H1 (cell line): ENCODE results near the gene ZNF674. TPM values are rescaled to one million over a fixed set of nuclear protein-coding genes. Genes with fewer than 3 reads are reported as not detected.

ENCODE experiments used
- CTCF ChIA-PET: fragments of 300-600 bp; sonication (Branson Sonifier 250); formaldehyde crosslinking; loops from one replicate; lab custom pipeline; 2021; ENCODE audit not compliant: partially characterized antibody; lab: Charles Lee
- POLR2A ChIA-PET: fragments of 300-600 bp; sonication (Branson Sonifier 250); formaldehyde crosslinking; loops from one replicate; lab custom pipeline; 2021; ENCODE audit warnings: inconsistent platforms; ENCODE audit not compliant: partially characterized antibody; lab: Charles Lee
- DNase-seq, 2 experiments: peaks; one replicate each; pipeline versions ENCODE4 v3.0.0 to v3.0.0-alpha.2; 2010 to 2022; ENCODE audit warnings: low spot score in 2 of 2, low read depth in 1 of 2, mixed read lengths in 1 of 2
- FAIRE-seq: peaks from 2 replicates; lab custom pipeline; 2011; peaks lifted over from hg19 to GRCh38; lab: Jason Lieb, UNC
- H2AFZ ChIP-seq: 2 replicates; pipeline ENCODE4 v1.8.1; 2012; ENCODE audit warnings: low read length, inconsistent platforms
- H2AK5ac ChIP-seq: 2 replicates; pipeline ENCODE4 v1.6.1; 2013; ENCODE audit warnings: low read depth, low read length
- H2BK120ac ChIP-seq: replicated peaks from 2 replicates; pipeline ENCODE3; 2013; ENCODE audit warnings: low read depth, low read length, inconsistent platforms
- H2BK12ac ChIP-seq: 2 replicates; pipeline ENCODE4 v1.6.1; 2013; ENCODE audit warnings: low read depth, low read length
- H2BK15ac ChIP-seq: 2 replicates; pipeline ENCODE4 v1.6.1; 2013; ENCODE audit warnings: low read length
- H2BK20ac ChIP-seq: 2 replicates; pipeline ENCODE4 v1.6.1; 2013; ENCODE audit warnings: low read length
- H2BK5ac ChIP-seq: 2 replicates; pipeline ENCODE4 v1.6.1; 2013; ENCODE audit warnings: low read depth, low read length
- H3K14ac ChIP-seq: 2 replicates; pipeline ENCODE4 v1.6.1; 2013; ENCODE audit warnings: inconsistent platforms; ENCODE audit not compliant: insufficient read length
- H3K18ac ChIP-seq: 2 replicates; pipeline ENCODE4 v1.6.1; 2013; ENCODE audit warnings: low read length; ENCODE audit errors: extremely low read depth
- H3K23ac ChIP-seq: 2 replicates; pipeline ENCODE4 v1.6.1; 2013; ENCODE audit warnings: inconsistent platforms; ENCODE audit not compliant: insufficient read length
- H3K23me2 ChIP-seq: 2 replicates; pipeline ENCODE4 v1.6.1; 2013; ENCODE audit warnings: low read depth, low read length
- H3K27ac ChIP-seq: 2 replicates; pipeline ENCODE4 v1.6.1; 2011; ENCODE audit warnings: low read depth, low read length, inconsistent platforms
- H3K27me3 ChIP-seq, 4 experiments: replicated peaks in 1 of 4; 1 replicate in 1 of 4; 2 replicates in 3 of 4; pipeline versions ENCODE4 v1.6.1 to v1.8.1; 2011 to 2013; ENCODE audit warnings: low read length in 3 of 4, mild to moderate bottlenecking in 3 of 4, inconsistent platforms in 2 of 4, mixed read lengths in 2 of 4, moderate library complexity in 1 of 4; ENCODE audit not compliant: control insufficient read depth in 3 of 4, insufficient read depth in 3 of 4; ENCODE audit errors: extremely low read depth in 1 of 4
- H3K36me3 ChIP-seq, 4 experiments: 2 replicates each; pipeline versions ENCODE4 v1.6.1 to v1.8.1; 2011 to 2013; ENCODE audit warnings: mild to moderate bottlenecking in 4 of 4, low read length in 3 of 4, moderate library complexity in 2 of 4, control low read depth in 1 of 4, inconsistent platforms in 1 of 4; ENCODE audit not compliant: insufficient read depth in 4 of 4, control insufficient read depth in 2 of 4
- H3K4ac ChIP-seq: replicated peaks from 2 replicates; pipeline ENCODE3; 2013; ENCODE audit warnings: low read length, low read depth, mixed read lengths, inconsistent platforms; ENCODE audit not compliant: insufficient read length
- H3K4me1 ChIP-seq, 4 experiments: replicated peaks in 1 of 4; 1 replicate in 1 of 4; 2 replicates in 3 of 4; pipeline versions ENCODE4 v1.6.1 to v1.8.1; 2011 to 2013; ENCODE audit warnings: low read length in 3 of 4, inconsistent platforms in 2 of 4, mixed read lengths in 1 of 4; ENCODE audit not compliant: insufficient read depth in 4 of 4, control insufficient read depth in 3 of 4
- H3K4me2 ChIP-seq, 2 experiments: 2 replicates each; pipeline versions ENCODE4 v1.6.1 to v1.8.1; 2011 to 2013; ENCODE audit warnings: low read depth in 2 of 2, low read length in 2 of 2, control low read depth in 1 of 2, inconsistent platforms in 1 of 2, mild to moderate bottlenecking in 1 of 2; ENCODE audit not compliant: insufficient read depth in 1 of 2
- H3K4me3 ChIP-seq, 4 experiments: fragments of 200-600, 300-600 bp in 1 of 4; sonication (generic), shearing (Covaris generic), sonication (Bioruptor Twin) in 1 of 4; 2 replicates each; pipeline versions ENCODE4 v1.5.1 to v1.8.1; 2011 to 2016; ENCODE audit warnings: low read length in 4 of 4, low read depth in 3 of 4, control low read depth in 2 of 4, inconsistent platforms in 2 of 4, mild to moderate bottlenecking in 2 of 4, mixed read lengths in 1 of 4, moderate library complexity in 1 of 4; ENCODE audit not compliant: insufficient read depth in 2 of 4; ENCODE audit errors: extremely low read depth in 1 of 4
- H3K56ac ChIP-seq: replicated peaks from 2 replicates; pipeline ENCODE3; 2013; ENCODE audit warnings: low read depth, mild to moderate bottlenecking, mixed read lengths, low read length, inconsistent platforms; ENCODE audit not compliant: insufficient read length
- H3K79me1 ChIP-seq: 2 replicates; pipeline ENCODE4 v1.6.1; 2013; ENCODE audit warnings: low read depth, low read length, control low read depth
- H3K79me2 ChIP-seq, 2 experiments: 2 replicates each; pipeline versions ENCODE4 v1.6.1 to v1.8.1; 2012 to 2013; ENCODE audit warnings: low read length in 2 of 2, mild to moderate bottlenecking in 2 of 2, inconsistent platforms in 1 of 2; ENCODE audit not compliant: insufficient read depth in 2 of 2, control insufficient read depth in 1 of 2
- H3K9ac ChIP-seq, 4 experiments: replicated peaks in 1 of 4; 1 replicate in 1 of 4; 2 replicates in 3 of 4; pipeline versions ENCODE4 v1.6.1 to v1.8.1; 2011 to 2013; ENCODE audit warnings: low read depth in 3 of 4, low read length in 3 of 4, control low read depth in 2 of 4, mild to moderate bottlenecking in 2 of 4, moderate library complexity in 2 of 4, inconsistent platforms in 1 of 4; ENCODE audit errors: extremely low read depth in 1 of 4
- H3K9me3 ChIP-seq, 2 experiments: 2 replicates each; pipeline versions ENCODE4 v1.6.1 to v1.8.1; 2012 to 2013; ENCODE audit warnings: mild to moderate bottlenecking in 2 of 2, moderate library complexity in 2 of 2, control low read depth in 1 of 2, inconsistent platforms in 1 of 2, low read depth in 1 of 2, low read length in 1 of 2, mixed read lengths in 1 of 2; ENCODE audit not compliant: insufficient read depth in 2 of 2
- H4K20me1 ChIP-seq, 2 experiments: replicated peaks in 1 of 2; 2 replicates each; pipeline versions ENCODE3 to v1.8.1; 2011 to 2013; ENCODE audit warnings: inconsistent platforms in 2 of 2, low read length in 2 of 2, mild to moderate bottlenecking in 1 of 2; ENCODE audit not compliant: insufficient read depth in 2 of 2, control insufficient read depth in 1 of 2
- H4K5ac ChIP-seq: 2 replicates; pipeline ENCODE4 v1.6.1; 2013; ENCODE audit warnings: low read length, low read depth, mixed read lengths, inconsistent platforms; ENCODE audit not compliant: insufficient read length
- H4K8ac ChIP-seq: 2 replicates; pipeline ENCODE4 v1.8.0; 2013; ENCODE audit warnings: mild to moderate bottlenecking, moderate library complexity, low read length, inconsistent platforms; ENCODE audit not compliant: insufficient read depth; ENCODE audit errors: extremely low read depth
- H4K91ac ChIP-seq: replicated peaks from 2 replicates; pipeline ENCODE3; 2013; ENCODE audit warnings: low read length, mixed read lengths, inconsistent platforms; ENCODE audit not compliant: insufficient read length
- ATF3 ChIP-seq: IDR thresholded peaks from 2 replicates; pipeline ENCODE4 v1.6.1; 2011; ENCODE audit warnings: low read depth, mild to moderate bottlenecking, low read length; ENCODE audit not compliant: insufficient read depth
- BCL11A ChIP-seq, 2 experiments: IDR thresholded peaks; one replicate each; pipeline ENCODE4 v1.6.1; 2011; ENCODE audit warnings: low read depth in 2 of 2, low read length in 2 of 2, mild to moderate bottlenecking in 2 of 2
- BRCA1 ChIP-seq: IDR thresholded peaks from 2 replicates; pipeline ENCODE4 v1.6.1; 2012; ENCODE audit warnings: low read depth, low read length, improper control_type of control experiment
- CTBP2 ChIP-seq: IDR thresholded peaks from 2 replicates; pipeline ENCODE4 v1.7.0; 2011; ENCODE audit warnings: borderline replicate concordance, mild to moderate bottlenecking, moderate library complexity, mixed read lengths, low read length; ENCODE audit not compliant: insufficient read depth, insufficient read length
- EGR1 ChIP-seq: IDR thresholded peaks from 2 replicates; pipeline ENCODE4 v1.6.1; 2011; ENCODE audit warnings: low read depth, low read length, borderline replicate concordance
- JUN ChIP-seq: IDR thresholded peaks from 2 replicates; pipeline ENCODE4 v1.6.1; 2011; ENCODE audit warnings: low read depth, mild to moderate bottlenecking, improper control_type of control experiment, low read length
- NANOG ChIP-seq: IDR thresholded peaks from 2 replicates; pipeline ENCODE4 v1.6.1; 2011; ENCODE audit warnings: low read length, low read depth, mild to moderate bottlenecking, inconsistent platforms; ENCODE audit not compliant: insufficient read depth, poor library complexity, severe bottlenecking
- RFX5 ChIP-seq: IDR thresholded peaks from 2 replicates; pipeline ENCODE4 v1.6.1; 2011; ENCODE audit warnings: low read depth, low read length, improper control_type of control experiment, borderline replicate concordance
- SAP30 ChIP-seq: fragments of 300-600 bp; sonication (generic); IDR thresholded peaks from 2 replicates; pipeline ENCODE4 v1.7.1; 2012; ENCODE audit warnings: low read length, moderate library complexity, mild to moderate bottlenecking, inconsistent platforms; ENCODE audit not compliant: insufficient read depth, insufficient replicate concordance
- USF2 ChIP-seq: IDR thresholded peaks from 2 replicates; pipeline ENCODE4 v1.6.1; 2011; ENCODE audit warnings: low read length, improper control_type of control experiment
- WGBS, 2 experiments: shearing (Covaris generic) in 1 of 2; methylation state at CpG; one replicate each; pipeline versions ENCODE4 v1.1.6 to v1.1.7; 2013 to 2015; ENCODE audit warnings: low lambda C conversion rate in 2 of 2, mixed read lengths in 2 of 2, inconsistent platforms in 1 of 2, low coverage in 1 of 2, missing lambda C conversion rate in 1 of 2; ENCODE audit not compliant: insufficient replicate concordance in 2 of 2, insufficient coverage in 1 of 2, insufficient read length in 1 of 2; ENCODE audit errors: extremely low coverage in 1 of 2, missing lambda C conversion rate in 1 of 2; 5-methylcytosine and 5-hydroxymethylcytosine counted together
- polyA plus RNA-seq, 7 experiments: library from polyadenylated mRNA; depleted of rRNA in 3 of 7; stranded (reverse) in 5 of 7; unstranded in 2 of 7; fragments of >200 nt in 5 of 7; fragments of 200-250 nt in 2 of 7; gene quantifications; 1 replicate in 5 of 7; 2 replicates in 1 of 7; 4 replicates in 1 of 7; pipeline versions ENCODE4 v1.2.1 to v1.2.3, GENCODE V29; 2011 to 2013; ENCODE audit warnings: missing spikeins in 2 of 7, mixed read lengths in 2 of 7
- total RNA-seq: library from RNA; stranded (reverse); fragmentation: NEBNext Ultra II Directional; extraction: Animal tissue kit (Norgen Biotek cat#: 25700); gene quantifications from 2 replicates; pipeline ENCODE4 v1.2.1, GENCODE V29; 2021

Gene ZNF674
- total and polyA plus RNA-seq, 2 of the 8 experiments (the other 6 are each of a cell fraction or from before 2014, with no cell fraction given), result 2.0 to 7.4 TPM

GRCh38 chrX:46561824-46562657, 16.8 kb upstream of the ZNF674 start:
- no peaks in the 10 kb centered on the region for H3K23me2 ChIP-seq
- H3K9me3 ChIP-seq, result no peaks in the 10 kb centered on the region
- H4K91ac ChIP-seq, result no peak overlapping the region
- CTCF ChIA-PET, result no interaction called here
- no peak overlapping the region for H2BK120ac ChIP-seq
- H3K79me2 ChIP-seq, result no peaks in the 10 kb centered on the region
- no peak overlapping the region for H3K56ac ChIP-seq
- H3K79me1 ChIP-seq, result no peaks in the 10 kb centered on the region
- no peak overlapping the region for H2AFZ ChIP-seq
- no peak overlapping the region for H3K9ac ChIP-seq
- H2BK12ac ChIP-seq, result no peak overlapping the region
- H3K14ac ChIP-seq, result no peak overlapping the region
- H2BK15ac ChIP-seq, result no peak overlapping the region
- POLR2A ChIA-PET, result interaction anchor here (0.7 to 1.5 kb wide), 2 partner anchors 11 to 434 kb away, joined by 4 read pairs; no protein-coding TSS in a partner anchor
- no peaks in the 10 kb centered on the region for H3K4me1 ChIP-seq
- no peak overlapping the region for H2BK5ac ChIP-seq
- FAIRE-seq (no peak), DNase-seq (no peak)
- H2BK20ac ChIP-seq, result no peak overlapping the region
- H3K4me2 ChIP-seq, result no peak overlapping the region
- no peaks in the 10 kb centered on the region for H4K20me1 ChIP-seq
- H3K4ac ChIP-seq, result no peak overlapping the region
- 86% methylated on average over 5 of the region's 6 CpGs; no CpG with 5 or more reads in 1 of the 2 experiments for WGBS, 2 experiments
- H3K27ac ChIP-seq, result no peak overlapping the region
- H2AK5ac ChIP-seq, result no peak overlapping the region
- no peaks in the 10 kb centered on the region for H3K36me3 ChIP-seq
- no peak overlapping the region for H4K8ac ChIP-seq
- no peak overlapping the region for H4K5ac ChIP-seq
- no peak overlapping the region for H3K18ac ChIP-seq
- no peak overlapping the region for H3K4me3 ChIP-seq
- no peaks in the 10 kb centered on the region for H3K27me3 ChIP-seq
- no peak overlapping the region for H3K23ac ChIP-seq
- no peak for TF ChIP-seq USF2
- no peak for TF ChIP-seq JUN
- no peak for TF ChIP-seq BCL11A (IDR thresholded peaks at IDR 0.05; ENCODE audit: low read depth in 2 of 2, low read length in 2 of 2)
- no peak for TF ChIP-seq CTBP2
- TF ChIP-seq NANOG, result no peak
- TF ChIP-seq RFX5, result no peak
- no peak for TF ChIP-seq ATF3
- TF ChIP-seq BRCA1, result no peak
- TF ChIP-seq EGR1, result no peak
- no peak for TF ChIP-seq SAP30
